ENCODE results near the gene HSF2BP. TPM values are rescaled to one million over a fixed set of nuclear protein-coding genes. Genes with fewer than 3 reads are reported as not detected.

The HSF2BP gene
- total RNA-seq, 1 experiment from 2014 or later, result 1.5 TPM

DNA sequence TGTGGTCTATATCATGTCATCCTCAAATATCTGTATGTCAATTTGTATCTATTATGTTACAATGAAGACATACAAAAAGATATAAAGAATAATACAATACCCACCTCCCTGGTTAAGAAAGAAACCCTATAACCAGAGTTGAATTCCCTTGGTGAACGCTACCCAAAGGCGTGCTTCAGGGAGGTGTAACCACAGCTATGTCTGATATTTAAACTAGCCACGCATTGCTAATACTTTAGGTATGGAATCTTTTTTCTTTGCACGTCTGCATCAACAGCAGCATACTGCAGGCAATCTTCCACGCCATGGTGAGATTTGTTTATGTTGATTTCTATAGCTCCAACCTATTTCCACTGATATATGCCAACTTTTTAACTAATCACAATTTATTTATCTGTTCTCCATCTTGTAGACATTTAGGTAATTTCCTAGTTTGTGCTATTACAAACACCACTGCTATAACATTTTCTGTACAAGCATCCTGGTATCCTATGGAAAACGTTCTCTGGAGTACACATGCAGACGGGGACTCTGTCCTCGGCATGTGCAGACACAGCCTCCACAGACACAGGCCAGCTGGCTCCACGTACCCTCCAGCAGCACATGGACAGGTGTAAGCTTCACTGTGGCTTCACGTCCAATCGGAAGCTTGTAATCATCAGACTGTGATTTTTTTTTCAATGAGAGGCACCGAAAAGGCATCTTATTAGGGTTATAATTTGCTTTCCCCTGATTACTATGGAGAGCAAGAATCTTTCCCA, 58.5 kb downstream of the HSF2BP start:
- Histone ChIP-seq H3K4me2 (ENCODE audit: insufficient read depth, insufficient read length, low read length) (no peak overlapping the region), H3T11ph (ENCODE audit: low read length) (no peak overlapping the region), H3K23ac (ENCODE audit: insufficient read length, low read depth, low read length) (no peak overlapping the region), H4K20me1 (ENCODE audit: control insufficient read depth, insufficient read depth, insufficient read length) (no peaks in the 10 kb centered on the region), H3K79me1 (ENCODE audit: insufficient read depth, low read depth, low read length, poor library complexity, severe bottlenecking) (no peaks in the 10 kb centered on the region), H4K8ac (replicated peaks; ENCODE audit: insufficient read length, low read depth, low read length) (no peak overlapping the region), H3K18ac (ENCODE audit: insufficient read length, low read depth, low read length) (no peak overlapping the region), H4K5ac (ENCODE audit: insufficient read length, low read depth, low read length) (no peak overlapping the region), H3K27me3 (ENCODE audit: insufficient read depth, low read length) (no peaks in the 10 kb centered on the region), H4K91ac (ENCODE audit: insufficient read length, low read depth, low read length) (no peak overlapping the region), H2AFZ (ENCODE audit: low read length) (no peak overlapping the region), H3K9me3 (ENCODE audit: control insufficient read depth, low read depth, low read length) (no peaks in the 10 kb centered on the region), H3K56ac (ENCODE audit: insufficient read length, low read depth, low read length) (no peak overlapping the region), H2BK5ac (ENCODE audit: insufficient read length, low read length) (no peak overlapping the region), H3K23me2 (ENCODE audit: insufficient read length, low read depth, low read length, poor library complexity, severe bottlenecking) (no peaks in the 10 kb centered on the region), H2BK120ac (ENCODE audit: low read depth, low read length, poor library complexity, severe bottlenecking) (no peak overlapping the region), H2BK12ac (ENCODE audit: insufficient read length, low read depth, low read length) (no peak overlapping the region), H2AK5ac (ENCODE audit: insufficient read length, low read length) (no peak overlapping the region), H2BK20ac (ENCODE audit: low read depth, low read length, poor library complexity, severe bottlenecking) (no peak overlapping the region), H3K79me2 (ENCODE audit: insufficient read depth, low read length) (no peaks in the 10 kb centered on the region), H3K4ac (ENCODE audit: low read depth, low read length) (no peak overlapping the region), H2BK15ac (ENCODE audit: low read depth, low read length) (no peak overlapping the region), H3K4me1 (ENCODE audit: insufficient read depth, low read length) (no peaks in the 10 kb centered on the region), H3K9ac (ENCODE audit: extremely low read depth, insufficient read length, low read length) (no peak overlapping the region), H3K14ac (ENCODE audit: insufficient read depth, low read length) (no peak overlapping the region), H3K27ac (ENCODE audit: insufficient read length, low read depth, low read length) (no peak overlapping the region)
- Mint-ChIP-seq H3K27me3 (ENCODE audit: low read depth) (no peaks in the 10 kb centered on the region), H3K27ac (no peak overlapping the region), H3K36me3 (ENCODE audit: insufficient read depth in 1 of 3, low read depth in 3 of 3) (no peaks in the 10 kb centered on the region), H3K4me1 (no peaks in the 10 kb centered on the region), H3K4me3 (no peak overlapping the region), H3K9me3 (no peaks in the 10 kb centered on the region)
- no CpG with 5 or more reads among the region's 12 CpGs for WGBS (ENCODE audit: extremely low coverage, insufficient read length, low lambda C conversion rate)
- DNase-seq, result no peak
- TF ChIP-seq, protein P1, sequence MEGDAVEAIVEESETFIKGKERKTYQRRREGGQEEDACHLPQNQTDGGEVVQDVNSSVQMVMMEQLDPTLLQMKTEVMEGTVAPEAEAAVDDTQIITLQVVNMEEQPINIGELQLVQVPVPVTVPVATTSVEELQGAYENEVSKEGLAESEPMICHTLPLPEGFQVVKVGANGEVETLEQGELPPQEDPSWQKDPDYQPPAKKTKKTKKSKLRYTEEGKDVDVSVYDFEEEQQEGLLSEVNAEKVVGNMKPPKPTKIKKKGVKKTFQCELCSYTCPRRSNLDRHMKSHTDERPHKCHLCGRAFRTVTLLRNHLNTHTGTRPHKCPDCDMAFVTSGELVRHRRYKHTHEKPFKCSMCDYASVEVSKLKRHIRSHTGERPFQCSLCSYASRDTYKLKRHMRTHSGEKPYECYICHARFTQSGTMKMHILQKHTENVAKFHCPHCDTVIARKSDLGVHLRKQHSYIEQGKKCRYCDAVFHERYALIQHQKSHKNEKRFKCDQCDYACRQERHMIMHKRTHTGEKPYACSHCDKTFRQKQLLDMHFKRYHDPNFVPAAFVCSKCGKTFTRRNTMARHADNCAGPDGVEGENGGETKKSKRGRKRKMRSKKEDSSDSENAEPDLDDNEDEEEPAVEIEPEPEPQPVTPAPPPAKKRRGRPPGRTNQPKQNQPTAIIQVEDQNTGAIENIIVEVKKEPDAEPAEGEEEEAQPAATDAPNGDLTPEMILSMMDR (conservative IDR thresholded peaks at IDR 0.05), result no peak
